Right ventricle myocardium superior (tissue), 1 donor: ENCODE measurements around the gene RAB31. TPM values are rescaled to one million over a fixed set of nuclear protein-coding genes. Genes with fewer than 3 reads are reported as not detected.

Experiments
- ATAC-seq: fragments of 200-7000 bp; cut with Tn5 transposase; one replicate; pipeline ENCODE4 v1.9.1; 2020; ENCODE audit warnings: mild to moderate bottlenecking; ENCODE audit not compliant: poor library complexity
- DNase-seq: peaks from one replicate; pipeline ENCODE4 v3.0.0-alpha.2; 2020
- intact Hi-C: fragments of 100-400 bp; cut with DNase I; formaldehyde crosslinking; loops from one replicate; pipeline ENCODE4 v1.11.2; 2022
- total RNA-seq: library from RNA; stranded (reverse); fragmentation: NEBNext Ultra II Directional; extraction: Animal tissue kit (Norgen Biotek cat#: 25700); gene quantifications from one replicate; pipeline ENCODE4 v1.2.1, GENCODE V29; 2021
- donor health status: DM: no; HTN: yes; CAD: no; lungs with severe emphysema.

RAB31 gene
- total RNA-seq, 1 donor from 2014 or later = 12.1 TPM

DNA sequence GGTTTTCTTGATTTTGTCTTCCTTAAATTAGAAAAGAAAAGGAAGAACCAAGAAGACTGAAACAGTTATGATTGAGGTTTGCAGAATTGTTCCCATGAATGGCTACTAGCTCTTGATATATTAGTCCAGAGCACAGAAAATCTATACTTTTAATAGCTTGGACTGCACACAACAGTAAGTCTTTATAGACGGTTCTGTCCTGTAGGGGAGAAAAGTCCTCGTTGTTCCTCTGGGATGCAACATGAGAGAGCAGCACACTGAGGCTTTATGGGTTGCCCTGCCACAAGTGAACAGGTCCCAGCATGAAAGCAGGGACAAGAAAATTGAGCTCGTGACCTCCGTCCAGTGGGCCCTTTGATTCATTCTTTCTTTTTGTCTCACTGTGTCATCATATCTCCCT is 41.5 kb downstream of the RAB31 start:
- DNase-seq (no peak), ATAC-seq (no peak)
- intact Hi-C loops = no loop called here

DNA sequence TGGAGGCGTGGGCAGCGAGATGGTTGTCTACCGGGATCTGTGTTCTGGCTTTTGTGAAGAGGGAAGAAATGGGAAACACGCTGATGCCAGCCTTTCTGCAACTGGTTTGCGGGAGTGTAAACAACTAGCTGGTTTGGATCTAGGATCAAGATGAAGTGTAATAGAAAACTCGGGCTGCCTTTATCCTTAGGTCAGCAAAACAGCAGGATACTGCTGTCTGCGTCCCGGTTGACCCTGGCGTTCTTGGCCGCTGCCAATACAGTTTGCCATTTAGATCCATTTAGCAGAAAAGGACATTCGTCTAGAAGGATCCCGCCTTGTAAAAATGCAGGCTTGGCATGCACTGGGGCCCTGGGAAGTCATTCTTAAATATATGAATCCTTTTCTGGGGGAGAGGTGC is 42.0 kb downstream of the RAB31 start:
- ATAC-seq = no peak
- DNase-seq = no peak
- intact Hi-C loops = no loop called here

- no peak for DNase-seq
- peak; percentile 25 for ATAC-seq
- intact Hi-C loops = no loop called here
Measured at GRCh38 chr18:9750606-9751304, 42.7 kb downstream of the RAB31 start.

DNA sequence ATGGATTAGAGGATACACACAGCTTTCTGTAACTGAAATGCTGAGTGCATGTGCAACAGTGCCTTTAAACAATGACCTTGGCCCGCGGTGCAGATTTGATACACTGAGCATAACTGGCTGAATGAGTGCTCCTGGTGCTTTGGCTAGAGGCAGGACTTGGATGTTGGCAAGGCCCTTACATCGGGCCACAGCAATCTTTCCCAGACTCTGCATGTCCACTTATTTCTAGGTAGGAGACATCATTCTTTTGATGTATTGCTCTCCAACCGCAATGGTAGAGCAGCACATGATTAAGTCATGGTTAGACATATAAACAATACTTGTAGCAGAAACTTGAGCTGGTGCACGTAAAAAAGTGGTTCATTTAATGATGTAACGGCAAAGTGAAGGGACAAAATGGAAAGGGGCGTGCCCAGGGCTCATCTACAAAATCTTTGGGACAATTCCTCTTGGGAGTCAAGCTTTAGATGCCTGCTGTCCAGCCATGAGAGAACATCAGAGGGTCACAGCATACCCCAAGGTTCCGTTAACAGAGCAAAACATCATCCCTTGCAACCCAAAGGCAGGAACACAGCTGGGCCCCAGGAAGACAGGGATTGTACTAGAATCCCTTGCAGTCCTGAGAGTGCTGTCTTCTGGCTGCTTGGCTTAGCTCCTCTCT is 43.4 kb downstream of the RAB31 start:
- intact Hi-C loops = no loop called here
- DNase-seq = no peak
- ATAC-seq = no peak

DNA sequence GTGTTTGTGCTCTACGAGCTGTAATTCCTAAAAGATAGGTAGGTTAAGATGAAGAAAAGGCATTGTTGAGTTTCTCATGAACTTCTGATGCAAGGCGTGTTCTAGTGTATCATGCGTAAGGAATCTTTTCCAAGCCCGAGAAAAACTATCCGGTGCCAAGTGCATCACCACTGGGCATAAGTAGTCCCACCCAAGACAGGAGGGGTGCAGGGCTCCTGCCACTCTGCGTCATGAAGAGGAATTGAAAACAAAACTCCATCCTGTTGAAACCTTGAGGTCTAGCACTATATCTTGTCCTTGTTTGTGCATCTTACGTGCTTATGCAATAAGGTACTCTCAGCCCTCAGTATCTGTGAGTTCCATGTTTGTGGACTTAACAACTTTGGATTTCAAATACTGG is 45.7 kb downstream of the RAB31 start:
- intact Hi-C loops = no loop called here
- no peak for ATAC-seq
- DNase-seq = no peak

GRCh38 chr18:9755110-9755509 is 47.0 kb downstream of the RAB31 start:
- ATAC-seq (no peak), DNase-seq (no peak)
- intact Hi-C loops = no loop called here

DNA sequence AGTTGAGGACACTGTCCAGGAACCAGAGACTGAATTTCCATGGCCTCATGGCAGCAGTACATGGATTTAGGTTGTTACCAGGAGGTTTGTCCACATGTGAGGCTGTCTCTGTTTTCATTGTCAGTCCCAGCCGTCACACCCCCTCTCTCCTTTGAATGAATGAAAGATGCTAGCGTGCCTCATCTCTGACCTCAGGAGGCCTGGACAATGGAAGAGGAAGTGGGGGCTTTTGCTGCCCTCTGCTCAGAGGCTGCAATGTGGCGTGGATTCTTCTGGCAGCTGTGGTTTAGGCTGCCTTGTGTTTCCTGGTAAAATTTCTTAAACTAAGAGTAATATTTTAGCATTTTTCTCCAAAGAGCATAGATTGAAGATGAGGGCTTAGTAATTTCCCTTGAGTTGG is 47.5 kb downstream of the RAB31 start:
- ATAC-seq (peak; percentile 52), DNase-seq (no peak)
- intact Hi-C loops = no loop called here

GRCh38 chr18:9756271-9756932 is 48.3 kb downstream of the RAB31 start:
- intact Hi-C loops = no loop called here
- ATAC-seq = no peak
- DNase-seq = no peak

DNA sequence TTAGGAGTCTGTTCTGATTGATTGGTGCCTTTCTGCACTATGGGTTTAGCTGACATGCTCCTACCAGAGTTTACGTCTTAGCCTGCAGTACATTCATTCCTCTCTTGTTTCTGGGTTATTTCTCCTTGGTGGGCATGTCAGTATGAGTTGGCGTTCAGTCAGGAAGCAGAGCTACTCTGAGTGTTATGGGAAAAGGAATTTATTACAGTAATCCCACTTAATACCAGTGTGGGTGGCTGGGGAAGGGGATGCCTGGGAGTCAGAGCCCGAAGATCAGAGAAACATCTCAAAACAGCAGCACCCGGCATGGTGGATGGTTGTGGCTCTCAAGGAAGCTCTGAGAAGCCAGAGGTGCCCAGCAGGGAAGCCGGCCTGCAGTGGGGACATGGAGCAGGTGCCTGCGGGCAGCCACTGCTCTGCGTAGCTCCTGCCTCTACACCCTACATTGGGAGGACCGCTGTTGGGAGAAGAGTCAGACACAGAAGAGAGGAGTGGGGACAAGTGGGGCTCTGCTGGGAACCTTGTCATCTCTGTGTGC is 48.9 kb downstream of the RAB31 start:
- no peak for ATAC-seq
- DNase-seq = no peak
- intact Hi-C loops = no loop called here

DNA sequence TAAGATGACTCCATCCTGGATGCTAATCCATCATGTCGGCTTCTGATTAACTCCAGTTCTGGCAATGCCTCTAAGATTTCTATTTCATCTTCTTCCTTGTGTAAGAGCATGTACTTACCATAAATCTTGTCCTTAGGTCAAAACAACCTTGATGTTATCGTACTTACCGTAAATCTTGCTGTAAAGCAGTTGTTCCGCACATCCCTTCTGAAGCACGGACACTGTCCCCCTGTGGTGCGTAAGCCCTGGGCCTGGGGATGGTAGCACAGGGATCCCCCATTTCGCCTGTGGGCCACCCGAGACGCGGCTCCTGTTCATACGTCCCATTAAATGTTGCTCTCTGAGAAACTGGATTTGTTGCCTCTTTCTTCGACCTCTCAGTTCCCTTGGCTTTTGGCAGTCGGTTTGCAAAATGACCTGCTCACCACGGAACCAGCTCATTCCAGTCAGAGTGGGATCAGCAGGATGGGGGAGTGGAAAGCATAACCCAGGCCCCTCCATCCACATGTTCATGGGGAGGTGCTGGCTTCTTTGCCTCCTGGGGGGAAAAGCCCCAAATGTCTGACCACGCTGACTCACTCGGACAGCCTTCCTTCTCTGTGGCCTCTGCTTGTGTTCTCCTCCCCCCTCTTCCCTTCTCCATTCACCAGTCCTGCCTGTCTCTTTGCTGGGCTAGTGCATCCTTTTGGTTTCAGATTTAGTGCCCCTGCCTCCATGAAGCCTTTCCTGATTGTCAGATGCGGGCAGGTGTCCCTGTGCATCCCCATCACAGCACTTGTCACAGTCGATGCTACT is 49.9 kb downstream of the RAB31 start:
- ATAC-seq (no peak), DNase-seq (no peak)
- intact Hi-C loops = no loop called here

DNA sequence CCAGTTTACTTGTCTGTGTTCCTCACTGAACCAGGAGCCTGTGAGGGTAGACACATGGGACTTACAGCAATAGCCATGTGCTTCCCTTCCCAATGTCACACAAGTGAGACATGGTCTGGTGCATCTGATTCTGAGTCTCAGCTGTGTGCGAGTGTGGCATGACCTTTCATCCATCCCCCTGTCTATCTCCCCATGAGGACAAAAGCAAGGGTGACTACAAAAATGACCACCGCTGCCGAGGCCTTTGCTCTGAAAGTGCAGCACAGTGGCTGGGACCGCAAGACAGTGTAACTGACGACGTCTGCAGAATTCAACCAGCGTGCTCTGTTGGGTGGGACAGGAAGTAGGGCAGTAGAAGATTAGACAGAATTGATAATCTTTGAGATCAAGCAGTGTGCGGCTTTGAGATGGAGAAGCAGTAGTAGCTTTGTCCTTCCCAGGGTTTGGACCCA is 50.5 kb downstream of the RAB31 start:
- ATAC-seq (no peak), DNase-seq (no peak)
- intact Hi-C loops = no loop called here

DNA sequence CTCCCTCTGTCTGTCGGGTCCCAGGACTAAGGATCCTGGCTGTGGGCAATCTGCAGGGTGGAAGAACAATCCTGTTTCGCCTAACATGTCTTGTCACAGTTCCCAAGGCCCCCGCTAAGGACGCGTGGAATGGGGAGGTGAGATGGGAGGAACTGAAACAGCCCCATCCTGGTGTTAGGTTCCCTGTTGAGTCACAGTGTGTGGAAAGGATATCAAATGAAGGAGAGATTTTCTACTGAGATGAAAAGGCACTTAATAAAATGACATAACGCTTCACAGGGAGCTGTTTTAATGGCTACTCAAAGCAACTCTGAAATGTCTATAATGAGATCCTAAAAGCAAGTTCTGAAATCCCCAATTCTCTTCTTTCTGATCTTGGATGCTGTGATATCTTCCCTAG is 52.5 kb downstream of the RAB31 start:
- ATAC-seq (no peak), DNase-seq (no peak)
- intact Hi-C loops = no loop called here

DNA sequence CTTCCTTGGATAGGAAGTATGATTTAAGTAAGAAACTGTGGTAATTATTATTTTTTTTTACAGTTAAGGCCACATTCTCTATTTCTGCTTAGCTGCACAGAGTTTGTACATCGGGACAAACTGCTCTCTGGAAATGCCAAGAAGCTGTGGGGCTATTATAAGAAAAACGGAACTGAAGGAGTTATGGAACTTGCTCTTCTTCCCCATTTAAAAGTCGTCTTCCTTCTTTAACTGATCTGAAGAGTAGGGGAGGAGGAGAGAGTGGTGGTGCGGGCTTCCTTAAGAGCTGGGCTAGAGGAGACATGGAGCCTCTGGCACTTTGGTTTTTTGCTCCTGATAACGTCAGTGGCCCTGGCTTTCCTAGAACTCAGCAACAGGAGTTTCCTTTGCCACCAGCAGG is 54.4 kb downstream of the RAB31 start:
- DNase-seq (no peak), ATAC-seq (peak; percentile 43)

DNA sequence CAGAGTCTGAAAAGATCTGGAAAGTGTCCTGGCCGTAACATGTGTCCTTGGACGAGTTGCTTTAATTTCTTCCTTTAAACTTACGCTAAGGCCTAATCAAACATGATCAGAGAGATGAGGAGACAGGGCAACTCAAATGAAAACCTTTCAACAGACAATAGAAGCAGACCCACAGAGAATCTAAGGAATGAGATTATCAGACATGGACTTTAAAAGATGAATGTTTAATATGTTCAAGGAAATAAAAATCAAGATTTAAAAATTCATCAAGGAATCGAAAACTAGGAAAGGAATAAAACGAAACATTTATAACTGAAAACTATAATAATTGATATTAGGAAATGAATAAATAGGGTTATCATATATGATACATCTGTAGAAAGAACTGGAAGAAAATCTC is 55.1 kb downstream of the RAB31 start:
- DNase-seq = no peak
- intact Hi-C loops = no loop called here
- no peak for ATAC-seq

More for the DNA sequence above, 54.4 kb downstream of the RAB31 start:
- intact Hi-C loops = no loop called here

- ATAC-seq = no peak
- DNase-seq = no peak
- intact Hi-C loops = no loop called here
Measured at GRCh38 chr18:9764011-9764481, 55.9 kb downstream of the RAB31 start.

GRCh38 chr18:9765501-9765900 is 57.4 kb downstream of the RAB31 start:
- intact Hi-C loops = no loop called here
- no peak for DNase-seq
- ATAC-seq = no peak

GRCh38 chr18:9766076-9766481 is 58.0 kb downstream of the RAB31 start:
- intact Hi-C loops = no loop called here

DNA sequence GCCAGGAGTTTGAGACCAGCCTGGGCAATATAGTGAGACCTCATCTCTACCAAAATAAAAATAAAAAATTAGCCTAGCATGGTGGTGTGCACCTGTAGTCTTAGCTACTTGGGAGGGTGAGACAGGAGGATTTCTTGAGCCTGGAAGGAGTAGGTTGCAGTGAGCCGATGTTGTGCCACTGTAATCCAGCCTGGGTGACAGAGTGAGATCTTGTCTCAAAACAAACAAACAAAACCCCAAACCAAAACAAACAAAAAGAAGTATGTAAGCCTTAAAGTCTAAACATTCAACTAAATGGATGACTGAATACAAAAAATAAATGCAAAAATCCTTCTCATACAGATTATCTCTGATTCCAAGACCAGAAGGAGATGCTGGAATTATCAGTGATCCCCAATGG is 58.6 kb downstream of the RAB31 start:
- DNase-seq = no peak
- no peak for ATAC-seq
- intact Hi-C loops = no loop called here

More at GRCh38 chr18:9766076-9766481, 58.0 kb downstream of the RAB31 start:
- ATAC-seq = no peak
- DNase-seq = no peak
